Measurements from ENCODE around the gene MAGEA6.

The MAGEA6 gene

DNA sequence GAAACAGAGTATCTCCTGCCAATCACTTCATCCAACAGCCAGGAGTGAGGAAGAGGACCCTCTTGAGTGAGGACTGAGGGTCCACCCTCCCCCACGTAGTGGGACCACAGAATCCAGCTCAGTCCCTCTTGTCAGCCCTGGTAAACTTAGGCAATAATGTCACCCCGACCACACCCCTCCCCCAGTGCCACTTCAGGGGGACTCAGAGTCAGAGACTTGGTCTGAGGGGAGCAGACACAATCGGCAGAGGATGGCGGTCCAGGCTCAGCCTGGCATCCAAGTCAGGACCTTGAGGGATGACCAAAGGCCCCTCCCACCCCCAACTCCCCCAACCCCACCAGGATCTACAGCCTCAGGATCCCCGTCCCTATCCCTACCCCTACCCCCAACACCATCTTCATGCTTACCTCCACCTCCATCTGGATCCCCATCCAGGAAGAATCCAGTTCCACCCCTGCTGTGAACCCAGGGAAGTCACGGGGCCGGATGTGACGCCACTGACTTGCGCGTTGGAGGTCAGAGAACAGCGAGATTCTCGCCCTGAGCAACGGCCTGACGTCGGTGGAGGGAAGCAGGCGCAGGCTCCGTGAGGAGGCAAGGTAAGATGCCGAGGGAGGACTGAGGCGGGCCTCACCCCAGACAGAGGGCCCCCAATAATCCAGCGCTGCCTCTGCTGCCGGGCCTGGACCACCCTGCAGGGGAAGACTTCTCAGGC, 36.1 kb downstream of the MAGEA6 start, which contains the start of the genes CSAG1 and MAGEA12:
TSS of gene CSAG1 (minus strand) at position 461 of the 715 bp plus-strand sequence. CDS start 1,261 bp downstream, outside the sequence.
TSS of gene MAGEA12 (plus strand) at position 497 of the 715 bp plus-strand sequence. CDS start 2,405 bp downstream, outside the sequence.
- no peak for DNase-seq (ENCODE audit: low read depth in 2 of 2)

DNA sequence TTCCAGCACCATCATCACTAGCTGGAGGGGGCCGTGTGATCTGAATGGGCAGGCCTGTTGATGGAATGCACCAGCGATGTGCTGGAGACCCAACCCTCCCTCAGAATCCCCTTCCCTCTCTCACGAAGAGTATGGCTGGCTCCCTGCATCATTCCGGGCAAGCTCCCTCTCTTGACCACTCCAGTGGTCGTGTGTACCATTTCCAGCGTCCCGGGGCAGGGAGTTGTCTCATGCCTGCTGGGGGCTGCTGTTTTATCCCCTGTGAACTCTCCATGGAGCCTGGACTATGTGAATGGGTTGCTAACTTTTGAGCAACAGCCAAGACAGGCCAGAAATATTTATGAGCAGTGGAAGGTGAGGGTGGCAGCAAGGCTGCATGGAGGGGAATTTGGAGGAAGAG, 44.1 kb downstream of the MAGEA6 start:
- no peak for DNase-seq (ENCODE audit: low read depth in 2 of 2)
